ENCODE measurements around the gene ZNF280D.

The ZNF280D gene

GRCh38 chr15:56653787-56654186 is 79.5 kb downstream of the ZNF280D start:
- Histone ChIP-seq H3K9me3 (no peaks in the 10 kb centered on the region), H3K27me3 (no peaks in the 10 kb centered on the region), H3K36me3 (no peaks in the 10 kb centered on the region), H3K4me1 (no peaks in the 10 kb centered on the region), H3K4me3 (ENCODE audit: low read depth, low read length) (no peak overlapping the region)
- DNase-seq, result no peak
- TF ChIP-seq CTCF (IDR thresholded peaks at IDR 0.05; ENCODE audit: low read depth, low read length), result no peak

DNA sequence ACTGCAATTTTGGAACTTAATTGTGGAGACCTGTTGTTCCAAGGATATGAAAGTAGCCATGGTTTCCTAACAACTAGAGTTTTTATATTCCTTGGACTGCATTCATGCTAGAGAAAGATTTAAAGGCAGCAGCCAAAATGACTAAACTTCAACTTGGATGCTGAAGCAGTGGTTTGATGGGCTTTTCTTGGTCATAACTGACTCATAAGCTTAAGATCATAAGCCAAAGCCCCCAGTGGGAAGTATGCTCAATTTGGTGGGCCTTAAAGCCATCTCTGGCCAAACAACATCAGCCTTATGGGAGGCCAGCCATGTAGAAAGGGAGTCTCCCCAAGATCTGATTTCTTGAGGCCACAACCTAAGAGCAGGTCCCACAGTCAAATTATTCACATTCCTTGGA is 80.2 kb downstream of the ZNF280D start:
- Histone ChIP-seq H3K36me3 (no peaks in the 10 kb centered on the region), H3K4me1 (no peaks in the 10 kb centered on the region), H3K9me3 (no peaks in the 10 kb centered on the region), H3K4me3 (ENCODE audit: low read depth, low read length) (no peak overlapping the region), H3K27me3 (no peaks in the 10 kb centered on the region)
- TF ChIP-seq CTCF (IDR thresholded peaks at IDR 0.05; ENCODE audit: low read depth, low read length), result no peak
- no peak for DNase-seq

DNA sequence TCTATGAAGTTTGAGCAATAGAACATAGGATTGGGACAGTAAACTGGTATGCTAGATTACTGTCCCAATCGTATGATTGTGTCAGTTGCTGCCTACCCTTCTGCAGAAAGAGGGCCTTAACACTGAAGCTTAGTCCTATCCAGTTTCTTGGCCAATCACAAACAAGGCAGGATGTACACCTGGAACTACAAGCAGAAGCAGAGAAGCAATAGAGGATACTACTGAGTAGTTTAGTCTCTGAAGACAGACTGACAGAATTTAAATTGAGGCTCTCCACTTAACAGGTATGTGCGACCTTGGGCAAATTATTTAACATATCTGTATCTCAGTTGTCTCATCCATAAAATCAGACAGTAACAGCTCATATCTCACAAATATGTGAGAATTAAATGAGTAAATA is 85.0 kb downstream of the ZNF280D start:
- H3K4me1 ChIP-seq, result no peaks in the 10 kb centered on the region
- H3K27me3 ChIP-seq, result no peaks in the 10 kb centered on the region
- H3K9me3 ChIP-seq, result no peaks in the 10 kb centered on the region
- DNase-seq, result no peak
- TF ChIP-seq CTCF (IDR thresholded peaks at IDR 0.05; ENCODE audit: low read depth, low read length), result no peak
- no peak overlapping the region for H3K4me3 ChIP-seq (ENCODE audit: low read depth, low read length)
- no peaks in the 10 kb centered on the region; the same call in 1 of the 2 replicates for H3K36me3 ChIP-seq

- no peaks in the 10 kb centered on the region for H3K4me1 ChIP-seq
- no peaks in the 10 kb centered on the region for H3K27me3 ChIP-seq
- no peak overlapping the region for H3K4me3 ChIP-seq (ENCODE audit: low read depth, low read length)
- no peak for DNase-seq
- TF ChIP-seq CTCF (IDR thresholded peaks at IDR 0.05; ENCODE audit: low read depth, low read length), result no peak
- no peaks in the 10 kb centered on the region for H3K9me3 ChIP-seq
- no peaks in the 10 kb centered on the region for H3K36me3 ChIP-seq
Measured at GRCh38 chr15:56640549-56640948, 92.8 kb downstream of the ZNF280D start.

- Histone ChIP-seq H3K4me1 (no peaks in the 10 kb centered on the region), H3K27me3 (no peaks in the 10 kb centered on the region), H3K9me3 (no peaks in the 10 kb centered on the region), H3K36me3 (no peaks in the 10 kb centered on the region), H3K4me3 (ENCODE audit: low read depth, low read length) (no peak overlapping the region)
- no peak for DNase-seq
- TF ChIP-seq CTCF (IDR thresholded peaks at IDR 0.05; ENCODE audit: low read depth, low read length), result no peak
Measured at GRCh38 chr15:56640127-56640526, 93.2 kb downstream of the ZNF280D start.

GRCh38 chr15:56639631-56640030 is 93.7 kb downstream of the ZNF280D start:
- no peak for TF ChIP-seq CTCF (IDR thresholded peaks at IDR 0.05; ENCODE audit: low read depth, low read length)
- no peaks in the 10 kb centered on the region for H3K9me3 ChIP-seq

More at GRCh38 chr15:56639631-56640030, 93.7 kb downstream of the ZNF280D start:
- DNase-seq, result no peak
- Histone ChIP-seq H3K27me3 (no peaks in the 10 kb centered on the region), H3K36me3 (no peaks in the 10 kb centered on the region), H3K4me3 (ENCODE audit: low read depth, low read length) (no peak overlapping the region), H3K4me1 (no peaks in the 10 kb centered on the region)

Measured in BE2C (cell line).